GM20000 (cell line): ENCODE data around the gene CYP1A2.

Experiments used
- DNase-seq: peaks from one replicate; pipeline ENCODE4 v3.0.0; 2012; ENCODE audit warnings: low spot score
- CTCF ChIP-seq: IDR thresholded peaks from 2 replicates; pipeline ENCODE4 v1.5.1; 2012; ENCODE audit warnings: mild to moderate bottlenecking, control low read depth; ENCODE audit errors: extremely low read depth, missing control alignments

The CYP1A2 gene

GRCh38 chr15:74748322-74748946 lies at the start of gene CYP1A2:
CYP1A2 (plus strand) TSS chr15:74748845; CDS start chr15:74749739, 894 bp downstream.
- TF ChIP-seq CTCF: no peak
- DNase-seq: no peak

GRCh38 chr15:74709011-74709410 lies 39.6 kb upstream of the CYP1A2 start:
- no peak for TF ChIP-seq CTCF

GRCh38 chr15:74709892-74710291 lies 38.8 kb upstream of the CYP1A2 start:
- no peak for TF ChIP-seq CTCF
- DNase-seq: no peak

More at GRCh38 chr15:74709011-74709410, 39.6 kb upstream of the CYP1A2 start:
- no peak for DNase-seq

GRCh38 chr15:74710319-74711094 lies 38.1 kb upstream of the CYP1A2 start:
- DNase-seq: no peak
- no peak for TF ChIP-seq CTCF

GRCh38 chr15:74712311-74712710 lies 36.3 kb upstream of the CYP1A2 start:
- TF ChIP-seq CTCF: no peak
- no peak for DNase-seq

- no peak for TF ChIP-seq CTCF
- DNase-seq: no peak
Measured at GRCh38 chr15:74716651-74717050, 32.0 kb upstream of the CYP1A2 start.

- no peak for TF ChIP-seq CTCF
- DNase-seq: no peak
Measured at GRCh38 chr15:74722591-74722990, 26.1 kb upstream of the CYP1A2 start.
